G401.6 (cell line): ENCODE measurements around the gene KIF13A.
"Not testable (repeated sequence)": the region's sequence is repeated elsewhere in the genome, so short reads cannot be mapped to it uniquely, and the experiment has no call there.

ENCODE experiments used
- FAIRE-seq: peaks from 2 replicates; lab custom pipeline; 2012; peaks lifted over from hg19 to GRCh38; lab: Jason Lieb, UNC

The KIF13A gene

DNA sequence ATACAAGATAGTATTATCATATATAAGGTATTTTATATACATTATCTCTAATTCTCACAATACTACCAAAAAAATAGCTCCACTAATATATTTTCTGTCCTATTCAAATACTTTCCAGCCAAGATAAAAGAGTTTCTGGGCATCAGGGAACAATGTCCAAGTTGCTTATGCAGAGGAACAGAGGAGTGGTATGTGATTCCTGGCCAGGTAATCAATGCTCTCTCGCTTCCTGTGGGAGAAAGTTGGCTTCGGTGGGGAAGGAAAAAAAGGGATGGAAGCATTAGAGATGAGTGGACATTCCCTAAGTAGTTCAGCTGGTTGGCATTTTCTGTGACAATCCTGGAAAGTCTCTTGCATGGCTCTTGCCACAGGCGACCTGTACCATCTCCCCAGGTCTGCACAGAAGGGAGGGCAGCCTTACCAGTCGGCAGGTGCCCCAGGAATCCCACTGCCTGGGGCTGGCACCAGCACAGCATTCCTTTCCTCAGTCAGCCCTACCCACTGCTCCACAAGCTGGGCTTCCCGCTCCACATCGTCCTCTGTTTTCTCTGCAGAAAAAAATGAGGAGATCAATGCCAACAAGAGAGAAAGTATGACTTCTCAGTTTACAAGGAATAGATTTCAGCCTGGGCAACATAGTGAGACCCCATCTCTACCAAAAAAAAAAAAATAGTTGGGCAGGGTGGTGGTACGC lies 202.2 kb downstream of the KIF13A start:
- FAIRE-seq = no peak

GRCh38 chr6:17780061-17780460 lies 207.4 kb downstream of the KIF13A start:
- FAIRE-seq = no peak

DNA sequence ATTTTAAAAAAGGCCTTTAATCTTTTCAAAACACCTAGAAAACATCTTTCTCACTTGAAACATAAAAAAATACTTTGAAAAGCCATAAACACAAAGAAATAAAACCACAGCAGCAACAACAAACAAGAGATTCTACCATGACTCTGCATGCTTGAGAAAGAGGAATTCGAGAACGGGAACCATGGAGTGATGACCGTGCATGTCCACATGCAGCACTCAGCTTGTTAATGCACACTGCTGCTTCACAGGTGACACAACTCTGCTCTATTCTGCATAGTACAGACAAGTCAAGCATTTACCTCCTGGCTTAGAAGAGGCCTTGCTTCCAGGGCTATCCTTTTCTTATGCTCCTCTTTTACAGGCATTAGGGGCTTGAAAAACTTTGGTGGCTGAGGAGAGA lies 215.8 kb downstream of the KIF13A start:
- no peak for FAIRE-seq

DNA sequence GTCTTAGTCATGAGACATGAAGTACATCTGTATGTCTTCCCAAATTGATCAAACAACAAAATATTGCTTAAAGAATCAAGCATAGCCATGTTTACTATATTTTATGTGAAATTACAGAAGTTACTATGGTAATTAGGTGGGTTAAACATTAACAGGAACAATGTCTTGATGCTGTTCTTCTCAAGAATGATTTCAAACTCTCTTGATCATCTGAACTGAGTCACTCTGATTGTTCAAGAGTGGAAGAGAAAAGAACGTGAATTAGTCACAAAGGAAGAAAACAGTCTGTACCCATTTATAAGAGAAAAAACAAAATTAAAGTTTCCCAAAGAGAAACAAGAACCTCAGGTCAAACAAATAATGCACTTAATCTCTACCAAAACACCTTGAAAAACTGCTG lies 218.6 kb downstream of the KIF13A start:
- no peak for FAIRE-seq

DNA sequence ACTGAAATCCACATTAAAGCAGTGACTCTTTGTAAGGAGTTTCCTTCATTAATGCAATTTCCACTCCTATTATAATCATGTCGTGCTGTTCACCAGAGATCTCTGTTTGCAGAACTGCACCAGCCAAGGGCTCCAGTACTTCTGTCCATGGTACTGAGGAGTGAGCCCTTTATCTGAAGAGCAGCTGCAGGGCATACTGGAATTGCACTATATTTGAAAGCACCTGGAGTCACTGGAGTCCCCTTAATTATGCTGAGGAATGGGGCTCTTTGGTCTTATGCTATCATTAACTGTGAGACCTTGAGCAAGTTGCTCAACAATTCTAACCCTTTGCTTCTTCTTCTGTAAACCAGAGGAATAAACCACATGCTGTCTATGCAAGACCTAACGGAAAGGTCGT lies 219.0 kb downstream of the KIF13A start:
- FAIRE-seq = no peak

DNA sequence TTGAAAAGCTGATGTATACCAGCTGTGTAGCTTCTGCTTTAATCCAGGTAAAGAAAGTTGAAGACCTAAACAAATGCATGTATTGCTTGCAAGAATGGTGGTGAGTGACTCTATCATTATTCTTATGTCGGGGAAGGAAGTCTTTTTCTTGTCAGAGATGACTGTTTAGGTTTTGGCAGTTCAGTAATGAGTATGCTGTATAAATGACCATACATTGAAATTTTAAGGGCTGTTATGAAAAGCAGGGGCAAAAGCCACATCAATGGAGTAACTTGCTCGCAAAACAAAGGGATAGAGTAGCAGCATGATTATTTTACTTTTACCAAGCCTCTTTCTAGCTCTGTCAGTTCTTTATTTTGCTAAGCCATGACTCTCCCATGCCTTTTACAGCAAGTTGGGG lies 224.8 kb downstream of the KIF13A start:
- no peak for FAIRE-seq

DNA sequence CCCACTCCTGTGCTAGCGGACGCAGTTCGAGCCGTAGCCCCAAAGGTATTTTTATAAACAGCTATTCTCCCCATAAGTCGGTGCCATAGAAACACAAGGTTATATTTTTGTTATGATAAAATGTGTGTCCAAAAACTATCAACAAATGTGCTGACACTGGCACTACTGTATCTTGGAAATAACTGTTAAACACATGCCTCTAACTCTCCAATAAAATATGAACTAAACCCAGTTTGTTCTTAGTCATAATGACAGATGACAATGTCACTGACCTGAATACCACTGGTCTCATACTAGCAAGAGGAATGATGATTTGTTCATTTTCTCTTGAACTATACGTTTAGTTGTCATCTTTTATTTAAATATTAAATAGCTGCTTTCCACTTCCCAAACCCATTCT lies 229.3 kb downstream of the KIF13A start:
- FAIRE-seq = no peak

GRCh38 chr6:17754254-17754653 lies 233.2 kb downstream of the KIF13A start:
- no peak for FAIRE-seq

- FAIRE-seq = not testable (repeated sequence)
Observed at GRCh38 chr6:17745324-17745723, 242.1 kb downstream of the KIF13A start.

DNA sequence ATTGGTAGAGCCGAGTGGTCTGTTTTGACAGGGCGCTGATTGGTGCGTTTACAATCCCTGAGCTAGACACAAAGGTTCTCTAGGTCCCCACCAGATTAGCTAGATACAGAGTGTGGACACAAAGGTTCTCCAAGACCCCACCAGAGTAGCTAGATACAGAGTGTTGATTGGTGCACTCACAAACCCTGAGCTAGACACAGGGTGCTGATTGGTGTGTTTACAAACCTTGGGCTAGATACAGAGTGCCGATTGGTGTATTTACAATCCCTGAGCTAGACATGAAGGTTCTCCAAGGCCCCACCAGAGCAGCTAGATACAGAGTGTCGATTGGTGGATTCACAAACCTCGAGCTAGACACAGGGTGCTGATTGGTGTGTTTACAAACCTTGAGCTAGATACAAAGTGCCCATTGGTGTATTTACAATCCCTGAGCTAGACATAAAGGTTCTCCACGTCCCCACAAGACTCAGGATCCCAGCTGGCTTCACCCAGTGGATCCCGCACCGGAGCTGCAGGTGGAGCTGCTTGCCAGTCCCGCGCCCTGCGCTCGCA lies 242.6 kb downstream of the KIF13A start:
- not testable (repeated sequence) for FAIRE-seq

DNA sequence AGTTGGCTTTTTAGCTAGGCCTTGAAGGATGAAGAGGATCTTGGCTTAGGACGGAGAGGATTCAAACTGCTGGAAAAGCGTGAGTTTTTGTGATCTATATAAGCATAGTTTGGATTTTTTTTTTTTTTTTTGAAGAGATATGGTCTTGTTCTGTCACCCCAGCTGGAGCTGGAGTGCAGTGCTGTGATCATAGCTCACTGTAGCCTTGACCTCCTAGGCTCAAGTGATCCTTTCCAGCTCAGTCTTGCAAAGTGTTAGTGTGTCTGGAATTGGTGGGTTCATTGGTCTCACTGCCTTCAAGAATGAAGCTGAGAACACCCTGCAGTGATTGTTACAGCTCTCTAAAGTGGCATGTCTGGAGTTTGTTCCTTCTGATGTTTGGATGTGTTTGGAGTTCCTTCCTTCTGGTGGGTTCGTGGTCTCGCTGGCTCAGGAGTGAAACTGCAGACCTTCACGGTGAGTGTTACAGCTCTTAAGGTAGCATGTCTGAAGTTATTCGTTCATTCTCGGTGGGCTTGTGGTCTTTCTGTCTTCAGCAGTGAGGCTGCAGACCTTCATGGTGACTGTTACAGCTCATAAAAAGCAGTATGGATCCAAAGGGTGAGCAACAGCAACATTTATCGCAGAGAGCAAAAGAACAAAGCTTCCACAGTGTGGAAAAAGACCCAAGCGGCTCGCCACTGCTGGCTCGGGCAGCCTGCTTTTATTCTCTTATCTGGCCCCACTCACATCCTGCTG lies 243.2 kb downstream of the KIF13A start:
- FAIRE-seq = no peak

DNA sequence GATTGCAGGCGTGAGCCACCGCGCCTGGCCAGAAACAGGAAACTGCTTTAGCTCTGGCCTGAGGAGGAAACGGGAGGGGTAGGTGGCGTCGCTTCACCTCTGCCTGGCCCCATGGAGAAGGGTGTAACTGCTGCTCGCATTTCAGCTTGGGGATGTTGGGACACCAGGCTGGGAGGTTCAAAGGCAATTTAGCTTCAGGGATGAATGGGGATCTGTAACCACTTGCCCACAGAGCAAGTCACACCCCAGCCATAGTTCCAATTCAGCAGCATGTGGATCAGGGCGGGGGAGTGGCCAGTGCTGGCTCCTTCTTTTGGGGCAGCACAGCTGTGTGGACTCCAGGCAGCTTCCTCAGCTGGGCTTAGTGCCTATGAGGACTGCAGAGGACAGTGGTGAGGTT lies 245.9 kb downstream of the KIF13A start:
- FAIRE-seq = no peak

- no peak for FAIRE-seq
Observed at GRCh38 chr6:17740559-17741220, 246.7 kb downstream of the KIF13A start.

GRCh38 chr6:17737704-17738252 lies 249.7 kb downstream of the KIF13A start:
- FAIRE-seq = no peak

DNA sequence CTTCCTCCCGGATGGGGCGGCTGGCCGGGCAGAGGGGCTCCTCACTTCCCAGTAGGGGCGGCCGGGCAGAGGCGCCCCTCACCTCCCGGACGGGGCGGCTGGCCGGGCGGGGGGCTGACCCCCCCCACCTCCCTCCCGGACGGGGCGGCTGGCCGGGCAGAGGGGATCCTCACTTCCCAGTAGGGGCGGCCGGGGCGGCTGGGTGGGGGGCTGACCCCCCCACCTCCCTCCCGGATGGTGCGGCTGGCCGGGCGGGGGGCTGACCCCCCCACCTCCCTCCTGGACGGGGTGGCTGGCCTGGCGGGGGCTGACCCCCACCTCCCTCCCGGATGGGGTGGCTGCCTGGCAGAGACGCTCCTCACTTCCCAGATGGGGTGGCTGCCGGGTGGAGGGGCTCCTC lies 252.1 kb downstream of the KIF13A start:
- FAIRE-seq = not testable (repeated sequence)

GRCh38 chr6:17730078-17730704 lies 257.2 kb downstream of the KIF13A start:
- no peak for FAIRE-seq

DNA sequence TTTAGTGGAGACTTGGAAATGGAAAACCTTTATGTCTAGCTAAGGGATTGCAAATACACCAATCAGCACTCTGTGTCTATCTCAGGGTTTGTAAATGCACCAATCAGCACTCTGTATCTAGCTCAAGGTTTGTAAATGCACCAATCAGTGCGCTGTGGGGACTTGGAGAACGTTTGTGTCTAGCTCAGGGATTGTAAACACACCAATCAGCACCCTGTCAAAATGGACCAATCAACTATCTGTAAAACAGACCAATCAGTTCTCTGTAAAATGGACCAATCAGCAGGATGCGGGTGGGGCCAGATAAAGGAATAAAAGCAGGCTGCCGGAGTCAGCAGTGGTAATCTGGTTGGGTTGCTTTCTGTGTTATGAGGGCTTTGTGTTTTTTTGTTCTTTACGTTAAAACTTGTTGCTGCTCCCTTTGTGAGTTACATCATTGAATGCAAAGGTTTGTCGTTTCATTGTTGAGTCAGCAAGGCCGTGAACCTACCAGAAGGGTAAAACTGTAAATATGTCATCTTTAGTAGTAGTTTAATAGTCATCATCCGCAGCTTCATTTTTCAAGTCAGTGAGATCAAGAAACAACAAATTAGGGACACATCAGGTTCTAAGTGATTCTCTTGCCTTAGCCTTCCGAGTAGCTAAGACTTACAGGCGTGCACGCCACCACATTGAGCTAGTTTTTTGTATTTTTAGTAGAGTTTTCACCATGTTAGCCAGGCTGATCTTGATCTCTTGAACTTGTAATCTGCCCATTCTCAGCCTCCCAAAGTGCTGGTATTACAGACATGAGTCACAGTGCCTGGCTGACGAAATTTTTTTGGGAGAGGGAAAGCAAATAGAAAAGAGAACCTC lies 258.0 kb downstream of the KIF13A start:
- no peak for FAIRE-seq

- no peak for FAIRE-seq
Observed at GRCh38 chr6:17728551-17729222, 258.7 kb downstream of the KIF13A start.

- no peak for FAIRE-seq
Observed at GRCh38 chr6:17725083-17725482, 262.4 kb downstream of the KIF13A start.

DNA sequence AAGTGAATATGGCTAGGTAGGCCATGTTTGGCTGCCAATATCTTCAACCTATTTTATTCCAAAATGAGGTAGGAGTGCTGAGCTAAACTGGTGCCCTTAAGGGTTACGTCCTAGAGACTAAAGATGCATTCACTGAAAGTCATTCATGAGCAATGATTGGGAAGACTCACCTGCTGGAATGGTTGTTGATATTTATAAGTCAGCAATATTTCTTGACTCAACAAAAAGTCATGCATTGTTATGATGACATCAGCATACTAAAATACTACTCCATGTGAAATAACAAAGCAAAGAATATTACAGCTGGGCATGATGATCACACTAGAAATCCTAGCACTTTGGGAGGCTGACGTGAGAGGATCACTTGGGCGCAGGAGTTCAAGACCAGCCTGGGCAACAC lies 263.1 kb downstream of the KIF13A start:
- FAIRE-seq = no peak

- FAIRE-seq = no peak
Observed at GRCh38 chr6:17721671-17722070, 265.8 kb downstream of the KIF13A start.
